NCI-H1436 treated with DMSO at 0.1 percent for 48 hours (cell line): ENCODE results near the gene KIAA0232.
"Not testable (repeated sequence)": the region's sequence is repeated elsewhere in the genome, so short reads cannot be mapped to it uniquely, and the experiment has no call there.

Experiments used
- DNase-seq: peaks from one replicate; lab custom pipeline; 2025; lab: John Stamatoyannopoulos, UW

The KIAA0232 gene

DNA sequence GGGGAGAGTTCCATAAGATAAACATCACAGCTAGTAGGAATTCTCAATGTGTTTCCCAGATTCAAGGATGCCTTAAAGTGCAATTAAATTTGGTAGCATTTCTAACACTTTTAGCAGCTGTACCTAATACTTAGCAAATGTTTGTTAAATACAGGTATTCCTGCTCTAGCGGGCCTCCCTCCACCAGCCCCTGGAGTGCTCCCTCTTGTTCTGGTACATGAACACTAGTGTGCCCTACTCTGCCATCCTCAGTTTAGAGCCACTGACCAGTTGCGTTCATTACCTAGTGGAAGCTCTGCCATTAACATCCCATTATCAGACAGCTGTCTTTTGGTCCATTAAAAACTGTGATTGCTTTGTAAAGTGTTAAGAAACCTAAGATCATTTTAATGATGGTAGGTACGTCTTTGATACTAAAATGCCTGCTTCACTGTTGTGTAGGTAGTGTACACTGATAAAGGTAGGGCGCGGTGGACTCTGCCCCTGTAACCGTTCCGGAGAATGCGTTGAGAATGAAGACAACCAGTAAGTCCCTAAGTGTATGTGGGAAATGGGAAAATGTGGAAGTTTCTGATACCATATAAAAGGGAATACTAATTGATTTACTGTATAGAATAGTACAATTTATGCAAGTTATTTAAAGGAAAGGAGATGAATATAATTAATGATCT lies 21.7 kb downstream of the KIAA0232 start:
- DNase-seq, result no peak

DNA sequence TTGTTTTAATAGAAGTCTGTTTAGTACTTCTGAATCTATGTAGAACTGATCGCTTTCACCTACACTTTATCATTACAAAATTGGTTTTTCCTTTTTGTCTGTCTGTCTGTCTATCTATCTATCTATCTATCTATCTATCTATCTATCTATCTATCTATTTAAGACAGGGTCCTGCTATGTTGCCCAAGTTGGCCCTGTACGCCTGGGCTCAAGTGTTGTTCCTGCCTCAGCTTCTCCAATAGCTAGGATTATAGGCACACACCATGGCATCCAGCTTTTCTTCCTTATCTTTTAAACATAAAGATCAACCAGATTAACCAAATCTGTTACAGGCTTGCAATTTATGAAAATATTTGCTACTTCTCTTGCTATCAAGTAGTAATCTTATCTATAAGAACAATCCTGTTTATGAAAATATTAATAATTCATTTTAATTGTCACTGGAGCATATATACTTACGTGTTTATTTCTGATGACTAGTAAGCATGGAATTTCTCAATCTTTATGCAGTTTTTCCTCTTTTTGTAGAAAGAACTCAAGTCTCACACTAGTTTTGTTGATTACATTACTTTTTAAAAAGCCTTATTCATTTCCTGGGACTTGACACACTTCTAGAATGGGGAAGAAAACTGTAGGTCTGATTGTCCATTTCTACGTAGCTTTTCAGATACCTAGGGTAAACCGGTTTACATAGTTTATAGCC lies 24.5 kb downstream of the KIAA0232 start:
- DNase-seq, result no peak

DNA sequence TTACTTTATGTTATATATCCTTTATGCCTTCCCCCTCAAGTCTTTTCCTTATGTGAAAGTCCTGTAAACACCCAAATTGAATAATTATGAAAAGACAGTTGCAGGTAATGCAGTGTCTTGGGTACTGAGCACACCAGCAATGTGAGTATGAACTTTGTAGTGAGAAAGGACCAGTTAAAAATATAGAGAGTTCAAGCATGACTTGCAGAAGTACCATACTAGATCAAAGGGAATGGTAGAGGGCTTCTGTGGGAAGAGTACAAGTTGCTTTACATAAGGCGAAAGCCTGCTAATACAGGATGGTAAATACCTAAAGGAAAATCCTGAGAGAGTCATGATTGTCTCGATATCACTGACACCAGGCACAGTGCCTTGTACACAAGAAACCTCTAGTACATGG lies 25.7 kb downstream of the KIAA0232 start:
- no peak for DNase-seq

DNA sequence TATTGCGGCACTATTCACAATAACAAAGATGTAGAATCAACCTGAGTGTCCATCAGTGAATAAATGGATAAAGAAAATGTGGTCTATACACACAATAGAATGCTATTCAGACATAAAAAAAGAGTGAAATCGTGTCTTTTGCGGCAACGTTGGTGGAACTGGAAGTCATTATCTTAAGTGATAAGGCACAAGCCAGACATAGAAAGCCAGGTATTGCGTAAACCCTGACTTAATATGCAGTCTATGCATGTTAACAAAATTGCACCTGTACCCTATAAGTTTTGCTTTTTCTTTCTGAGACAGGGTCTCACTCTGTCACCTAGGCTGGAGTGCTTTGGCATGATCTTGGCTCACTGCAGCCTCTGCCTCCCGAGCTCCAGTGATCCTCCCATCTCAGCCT lies 28.6 kb downstream of the KIAA0232 start:
- DNase-seq, result no peak

DNA sequence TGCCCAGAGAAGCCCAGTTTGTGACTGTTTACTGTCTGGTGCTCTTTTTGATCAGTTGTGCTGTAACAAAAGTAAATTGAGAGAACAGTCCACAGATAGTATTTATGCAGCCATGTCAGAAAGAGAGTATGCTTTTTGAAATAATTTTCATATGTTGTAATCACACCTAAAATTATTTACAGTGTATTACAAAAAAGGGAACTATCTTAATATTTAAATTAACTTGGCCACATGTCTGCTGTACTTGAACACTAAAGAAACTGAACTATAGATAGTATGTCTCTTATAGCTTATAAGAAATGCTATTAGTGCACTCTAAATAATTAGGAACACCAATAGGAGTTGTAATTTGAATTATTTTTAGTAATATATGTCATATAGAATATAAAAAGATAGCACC lies 30.2 kb downstream of the KIAA0232 start:
- DNase-seq, result no peak

DNA sequence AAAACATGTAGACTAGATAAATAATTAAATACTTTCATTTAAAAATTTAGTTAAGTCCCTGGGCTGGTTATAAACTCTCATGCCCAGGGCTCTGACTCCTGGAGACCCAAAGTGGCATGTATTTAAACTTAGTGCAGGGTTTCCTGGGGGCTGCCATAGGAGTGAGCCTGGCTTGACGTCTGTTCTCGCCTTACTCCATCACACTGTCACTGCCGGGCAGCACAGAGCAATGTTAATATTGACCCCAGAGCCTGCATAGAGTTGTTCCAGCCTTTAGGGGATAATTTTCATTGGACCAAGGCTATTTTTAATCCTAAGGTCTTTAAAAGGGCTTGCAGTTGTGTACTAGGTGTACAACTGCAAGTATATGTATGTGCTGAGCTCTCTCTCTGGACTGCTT lies 31.2 kb downstream of the KIAA0232 start:
- no peak for DNase-seq

DNA sequence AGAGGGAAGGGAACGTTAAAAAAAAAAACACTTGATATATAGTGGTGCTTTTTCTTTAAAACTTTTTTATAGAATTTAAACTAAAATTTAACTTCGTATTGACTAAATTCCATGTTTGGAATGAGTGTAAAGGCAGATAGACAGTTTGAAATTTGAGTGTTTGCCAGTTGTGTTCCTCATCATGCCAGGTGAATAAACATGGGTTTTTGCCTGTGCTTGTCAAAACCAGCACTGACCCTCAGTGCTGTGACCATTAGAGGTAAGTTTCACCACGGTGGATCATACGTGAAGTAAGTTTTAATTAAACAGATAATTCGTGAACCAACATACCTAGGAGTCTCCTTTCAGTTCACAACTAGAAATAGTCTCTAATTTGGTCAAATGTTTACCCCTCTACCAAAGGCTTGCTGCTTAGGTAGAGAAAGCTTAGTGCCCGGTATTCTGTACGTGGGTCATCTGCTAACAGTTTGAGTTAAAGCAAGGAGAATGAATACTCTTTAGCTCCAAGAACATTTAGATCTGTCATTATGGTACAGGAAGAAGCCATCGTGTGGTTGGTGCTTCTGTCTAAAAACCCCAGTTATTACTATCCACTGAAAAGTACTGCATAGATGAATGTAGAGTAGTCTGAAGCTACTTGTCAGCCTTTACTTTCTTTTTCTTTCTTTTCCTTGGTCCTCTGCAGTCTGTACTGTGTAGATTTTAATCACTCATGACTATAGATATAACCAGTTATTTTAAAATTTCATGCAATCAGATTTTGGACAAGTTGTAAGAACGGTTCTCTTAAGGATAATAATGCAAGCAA lies 32.7 kb downstream of the KIAA0232 start:
- DNase-seq, result no peak

DNA sequence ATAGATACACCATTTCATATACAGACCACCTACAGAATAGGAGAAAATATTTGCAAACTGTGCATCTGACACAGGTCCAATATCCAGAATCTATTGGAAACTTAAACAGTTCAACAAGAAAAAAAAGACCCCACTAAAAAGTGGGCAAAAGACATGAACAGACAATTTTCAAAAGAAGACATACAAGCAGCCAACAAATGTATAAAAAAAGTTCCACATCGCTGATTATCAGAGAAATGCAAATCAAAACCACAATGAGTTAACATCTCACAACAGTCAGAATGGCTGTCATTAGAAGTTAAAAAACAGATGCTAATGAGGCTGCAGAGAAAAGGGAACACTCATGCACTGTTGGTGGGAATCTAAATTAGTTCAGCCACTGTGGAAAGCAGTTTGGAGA lies 36.8 kb downstream of the KIAA0232 start:
- no peak for DNase-seq

DNA sequence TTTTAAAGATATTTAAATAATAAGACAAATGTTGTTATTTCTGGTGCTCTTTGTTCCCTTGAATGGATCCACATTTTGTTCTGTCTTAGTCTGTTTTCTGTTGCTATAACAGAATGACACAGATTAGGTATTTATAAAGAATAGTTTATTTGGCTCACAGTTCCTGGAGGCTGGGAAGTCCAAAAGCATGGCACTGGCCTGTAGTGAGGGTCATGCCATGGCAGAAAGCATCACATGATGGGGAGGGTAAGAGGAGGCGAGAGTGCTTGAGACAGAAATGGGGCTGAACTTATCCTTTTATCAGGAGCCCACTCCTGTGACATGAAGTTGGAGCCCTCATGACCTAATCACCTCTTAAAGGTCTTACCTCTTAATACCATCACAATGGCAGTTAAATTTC lies 38.2 kb downstream of the KIAA0232 start:
- no peak for DNase-seq

DNA sequence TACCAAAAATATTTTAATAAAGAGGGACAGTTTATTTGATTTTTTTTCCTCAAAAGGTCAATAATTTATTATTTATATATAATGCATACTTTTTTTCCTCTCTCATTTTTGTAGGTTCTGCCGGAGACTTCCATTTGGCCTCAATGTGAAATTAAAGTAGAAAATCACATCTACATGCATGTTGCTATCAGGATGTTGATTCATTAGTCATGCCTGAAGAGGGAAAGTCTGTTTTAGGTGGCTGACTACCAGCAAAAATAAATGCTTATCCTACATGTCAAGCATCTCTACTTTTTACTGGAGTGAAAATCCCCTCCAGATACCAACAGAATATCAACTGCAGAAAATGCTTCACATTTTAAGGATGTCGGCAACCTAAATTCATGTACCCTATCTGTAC lies 41.5 kb downstream of the KIAA0232 start:
- DNase-seq, result no peak

DNA sequence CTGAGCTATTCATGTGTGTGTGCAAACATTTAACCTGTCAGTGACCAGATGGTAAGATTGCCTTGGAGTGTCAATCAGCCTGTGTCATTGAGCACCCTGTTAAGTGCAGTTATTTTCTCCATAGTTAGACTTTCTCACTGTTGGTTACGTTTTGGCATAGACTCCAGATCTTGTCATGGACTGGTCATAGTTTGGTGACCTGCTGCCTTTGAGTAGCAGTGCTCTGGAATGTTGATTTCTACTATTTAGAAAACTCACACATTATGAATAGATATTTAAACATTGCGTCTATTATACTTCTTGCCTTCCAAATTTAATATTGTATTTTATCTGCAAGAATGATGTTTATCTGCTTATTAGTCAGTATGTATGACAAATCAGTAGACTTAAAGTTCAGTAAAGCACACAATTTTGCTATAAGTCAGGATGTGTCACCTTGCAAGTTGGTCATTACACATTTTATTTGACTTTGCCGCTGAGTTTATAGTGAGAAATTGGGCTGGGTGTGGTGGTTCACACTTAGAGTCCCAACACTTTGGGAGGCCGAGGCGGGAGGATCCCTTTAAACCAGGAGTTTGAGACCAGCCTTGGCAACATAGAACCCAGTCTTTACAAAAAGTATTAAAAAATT lies 42.4 kb downstream of the KIAA0232 start:
- no peak for DNase-seq

DNA sequence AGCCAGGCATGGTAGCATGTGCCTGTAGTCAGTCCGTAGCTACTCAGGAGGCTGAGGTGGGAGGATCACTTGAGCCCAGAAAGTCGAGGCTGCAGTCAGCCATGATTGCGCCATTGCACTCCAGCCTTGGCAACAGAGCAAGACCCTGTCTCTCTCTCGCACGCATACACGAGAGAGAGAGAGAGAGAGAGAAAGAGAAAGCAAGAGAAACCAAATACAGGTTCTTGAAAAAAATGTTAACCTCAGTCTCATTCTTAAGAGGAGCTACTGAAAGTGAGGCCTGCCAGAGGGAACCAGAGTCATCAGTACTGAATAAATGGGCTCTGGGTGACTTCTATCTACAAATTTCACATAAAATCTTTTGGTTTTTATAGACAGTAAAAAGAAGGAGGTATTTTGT lies 42.9 kb downstream of the KIAA0232 start:
- no peak for DNase-seq

DNA sequence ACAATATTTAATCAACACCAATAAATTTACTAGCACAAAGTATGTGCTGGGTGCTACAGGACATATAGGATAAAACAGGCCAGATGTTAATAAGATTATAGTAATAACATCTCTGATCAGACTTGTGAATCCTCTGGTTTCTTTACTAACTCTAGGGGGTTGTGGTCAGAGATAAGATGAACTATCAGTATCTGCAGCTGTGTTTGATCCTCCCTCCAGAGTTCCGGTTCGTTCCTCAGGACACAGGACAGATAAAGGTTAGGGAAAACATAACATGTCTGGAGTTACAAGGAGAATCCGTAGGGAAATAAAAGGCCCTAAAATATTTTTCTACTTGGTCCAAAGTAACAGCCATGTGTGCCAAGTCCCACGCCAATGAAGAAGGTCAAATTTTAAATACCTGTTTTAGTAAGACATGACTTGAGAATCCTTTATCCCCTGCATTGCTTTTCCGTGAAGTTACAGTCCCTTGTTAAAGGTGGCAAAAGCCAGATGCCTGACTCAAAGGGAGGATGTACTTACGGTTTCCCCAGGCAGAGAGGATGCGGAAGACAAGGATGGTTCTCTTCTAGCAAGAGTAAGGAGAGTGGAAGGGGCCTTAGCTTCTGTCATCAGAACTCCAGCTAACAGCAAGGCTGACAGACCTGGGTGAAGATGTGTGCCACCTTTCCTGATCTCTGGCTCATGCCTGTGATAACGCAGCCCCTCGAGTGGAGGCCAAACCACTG lies 44.4 kb downstream of the KIAA0232 start:
- DNase-seq, result no peak

DNA sequence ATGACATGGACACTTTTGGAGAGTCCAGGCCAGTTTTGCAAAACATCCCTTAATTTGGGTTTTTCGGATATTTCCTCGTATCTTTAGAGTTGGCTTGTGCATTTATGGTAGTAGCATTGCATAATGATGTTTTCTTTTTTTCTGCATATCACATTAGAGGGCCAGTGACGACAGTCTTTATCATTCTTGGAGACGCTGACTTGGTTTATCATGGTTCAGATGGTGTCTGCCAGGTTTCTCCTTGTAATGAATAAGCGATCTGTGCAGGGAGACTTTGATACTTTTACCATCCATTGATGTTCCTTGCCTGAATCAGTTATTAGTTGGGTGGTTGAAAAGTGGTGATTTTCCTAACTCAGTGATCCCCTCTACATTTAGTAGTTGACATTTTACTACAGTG lies 46.6 kb downstream of the KIAA0232 start:
- DNase-seq, result no peak

DNA sequence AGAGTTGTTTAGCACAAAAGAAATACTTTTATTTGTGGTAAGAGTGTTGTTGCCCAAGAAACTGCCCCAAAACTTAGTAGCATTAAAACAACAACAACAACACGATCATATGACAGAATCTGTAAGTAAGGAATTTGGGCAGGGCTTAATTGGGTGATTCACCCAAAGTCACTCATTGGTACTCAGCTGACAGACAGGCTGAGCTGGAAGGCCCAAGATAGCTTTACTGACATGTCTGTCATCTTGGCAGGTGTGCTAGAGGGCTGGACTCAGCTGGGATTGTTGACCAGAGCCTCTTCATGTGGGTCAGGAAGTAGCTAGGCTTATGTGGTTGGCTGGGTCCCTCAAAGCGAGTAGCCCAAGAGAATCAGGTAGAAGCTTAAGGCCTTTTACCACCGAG lies 52.3 kb downstream of the KIAA0232 start:
- no peak for DNase-seq

DNA sequence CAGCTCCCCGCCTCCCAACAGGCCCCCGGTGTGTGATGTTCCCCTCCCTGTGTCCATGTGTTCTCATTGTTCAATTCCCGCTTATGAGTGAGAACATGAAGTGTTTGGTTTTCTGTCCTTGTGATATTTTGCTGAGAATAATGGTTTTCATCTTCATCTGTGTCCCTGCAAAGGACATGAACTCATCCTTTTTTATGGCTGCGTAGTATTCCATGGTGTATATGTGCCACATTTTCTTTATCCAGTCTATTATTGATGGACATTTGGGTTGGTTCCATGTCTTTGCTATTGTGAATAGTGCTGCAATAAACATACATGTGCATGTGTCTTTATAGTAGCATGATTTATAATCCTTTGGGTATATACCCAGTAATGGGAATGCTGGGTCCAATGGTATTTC lies 53.1 kb downstream of the KIAA0232 start:
- DNase-seq, result not testable (repeated sequence)

DNA sequence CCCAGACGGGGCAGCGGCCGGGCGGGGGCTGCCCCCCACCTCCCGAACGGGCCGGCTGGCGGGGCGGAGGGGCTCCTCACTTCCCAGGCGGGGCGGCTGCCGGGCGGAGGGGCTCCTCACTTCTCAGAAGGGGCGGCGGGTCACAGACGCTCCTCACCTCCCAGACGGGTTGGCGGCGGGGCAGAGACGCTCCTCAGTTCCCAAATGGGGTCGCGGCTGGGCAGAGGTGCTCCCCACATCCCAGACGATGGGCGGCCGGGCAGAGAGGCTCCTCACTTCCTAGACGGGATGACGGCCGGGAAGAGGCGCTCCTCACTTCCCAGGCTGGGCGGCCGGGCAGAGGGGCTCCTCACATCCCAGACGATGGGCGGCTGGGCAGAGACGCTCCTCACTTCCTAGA lies 54.6 kb downstream of the KIAA0232 start:
- DNase-seq, result not testable (repeated sequence)

DNA sequence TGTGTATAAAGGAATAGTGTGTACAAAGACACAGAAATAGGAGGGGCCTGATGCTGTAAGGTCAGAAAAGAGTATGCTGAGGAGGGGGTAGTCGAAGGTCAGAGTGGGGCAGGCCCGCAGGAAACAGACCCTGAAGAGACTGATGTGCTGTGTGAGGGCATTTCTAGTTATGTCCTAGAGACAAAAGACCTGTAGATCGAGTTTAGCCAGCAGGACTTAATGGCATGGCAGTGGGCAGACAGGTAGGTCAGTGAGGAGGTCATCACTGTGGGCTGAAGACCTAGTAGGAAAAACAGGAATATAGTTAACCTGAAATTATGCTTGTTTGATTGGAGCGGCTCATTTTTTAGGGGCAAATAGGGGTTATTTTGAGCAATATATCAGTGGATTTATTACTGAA lies 57.1 kb downstream of the KIAA0232 start:
- no peak for DNase-seq

DNA sequence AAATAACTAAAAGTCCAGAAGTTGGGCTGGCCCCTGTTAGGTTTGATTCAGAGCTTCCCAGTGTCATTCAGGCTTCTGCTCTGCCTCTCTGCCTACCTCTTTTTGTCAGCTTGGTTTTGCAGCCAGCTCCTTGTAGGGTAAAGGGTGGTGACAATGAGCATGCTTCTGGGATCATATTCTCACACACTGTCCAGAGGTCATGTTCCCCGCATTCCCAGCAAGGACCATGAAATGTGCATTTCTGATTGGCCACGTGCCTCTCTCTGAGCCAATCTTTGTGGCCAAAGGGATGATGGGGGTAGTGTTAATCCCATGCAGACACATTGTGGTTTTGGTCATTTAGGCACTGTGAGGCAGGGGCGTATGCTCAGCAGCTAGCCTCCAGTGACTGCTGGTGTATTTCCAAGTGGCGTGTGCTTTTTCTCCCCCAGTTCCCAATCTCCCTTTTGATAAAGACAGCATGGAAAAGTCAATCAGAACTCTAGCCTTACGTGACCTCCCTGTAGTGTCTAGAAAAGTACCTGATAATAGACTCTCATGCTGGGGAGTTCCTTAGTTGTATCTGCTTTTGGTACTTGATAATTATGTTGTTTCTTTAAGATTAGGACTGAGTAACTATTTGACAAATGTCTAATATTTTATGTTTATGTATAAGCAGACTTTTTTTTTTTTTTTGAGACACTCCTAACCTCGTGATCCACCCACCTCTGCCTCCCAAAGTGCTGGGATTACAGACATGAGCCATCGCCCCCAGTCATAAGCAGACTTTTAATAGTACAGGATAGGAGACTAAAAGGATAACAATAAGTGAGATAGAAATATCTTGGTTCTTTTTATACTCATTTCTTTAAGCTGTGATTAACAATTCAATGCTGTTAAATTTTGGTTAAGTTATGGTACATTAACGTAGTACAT lies 57.8 kb downstream of the KIAA0232 start:
- no peak for DNase-seq

DNA sequence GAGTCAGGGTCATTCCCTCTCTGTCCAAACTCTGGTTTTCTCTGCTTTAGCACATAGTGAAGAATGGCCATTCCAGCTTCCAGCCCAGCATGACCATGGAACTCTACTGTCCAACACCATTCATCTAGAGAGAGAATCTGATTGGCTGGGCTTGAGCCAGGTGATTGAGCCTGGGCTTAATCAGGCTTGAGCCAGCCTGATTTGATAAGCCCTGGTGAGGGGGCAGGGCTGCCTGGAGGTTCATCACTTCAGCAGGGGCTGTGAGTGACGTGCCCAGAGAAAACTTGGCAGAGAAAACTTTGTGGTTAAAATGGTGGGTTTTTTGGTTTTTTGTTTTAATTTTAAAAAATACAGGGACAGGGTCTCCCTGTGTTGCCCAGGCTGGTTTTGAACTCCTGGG lies 62.5 kb downstream of the KIAA0232 start:
- no peak for DNase-seq

DNA sequence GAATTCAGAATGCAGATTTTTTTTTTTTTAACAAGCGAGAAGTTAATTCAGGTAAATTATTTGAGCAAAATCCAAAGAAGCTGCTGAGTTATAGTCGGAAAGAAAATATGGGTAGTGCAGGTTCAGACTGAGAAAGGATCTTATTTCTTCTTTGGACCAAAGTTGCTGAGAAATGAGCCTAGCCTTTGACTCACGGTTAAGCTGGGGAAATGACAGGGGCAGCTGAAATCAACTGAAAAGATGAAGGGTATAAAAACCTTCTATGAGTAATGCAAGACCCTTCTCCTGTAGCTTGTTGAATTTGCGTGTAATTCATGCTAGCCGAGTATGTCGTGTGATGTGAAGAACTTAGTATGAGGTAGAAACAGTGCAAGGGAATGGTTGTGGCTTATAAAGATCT lies 63.0 kb downstream of the KIAA0232 start:
- DNase-seq, result no peak
